ENCODE data around the gene CTBP1. TPM values are rescaled to one million over a fixed set of nuclear protein-coding genes. Genes with fewer than 3 reads are reported as not detected.
"Not testable (repeated sequence)": the region's sequence is repeated elsewhere in the genome, so short reads cannot be mapped to it uniquely, and the experiment has no call there.

The CTBP1 gene
- total RNA-seq, 4 donors from 2014 or later = 145 to 255 (median 181) TPM

DNA sequence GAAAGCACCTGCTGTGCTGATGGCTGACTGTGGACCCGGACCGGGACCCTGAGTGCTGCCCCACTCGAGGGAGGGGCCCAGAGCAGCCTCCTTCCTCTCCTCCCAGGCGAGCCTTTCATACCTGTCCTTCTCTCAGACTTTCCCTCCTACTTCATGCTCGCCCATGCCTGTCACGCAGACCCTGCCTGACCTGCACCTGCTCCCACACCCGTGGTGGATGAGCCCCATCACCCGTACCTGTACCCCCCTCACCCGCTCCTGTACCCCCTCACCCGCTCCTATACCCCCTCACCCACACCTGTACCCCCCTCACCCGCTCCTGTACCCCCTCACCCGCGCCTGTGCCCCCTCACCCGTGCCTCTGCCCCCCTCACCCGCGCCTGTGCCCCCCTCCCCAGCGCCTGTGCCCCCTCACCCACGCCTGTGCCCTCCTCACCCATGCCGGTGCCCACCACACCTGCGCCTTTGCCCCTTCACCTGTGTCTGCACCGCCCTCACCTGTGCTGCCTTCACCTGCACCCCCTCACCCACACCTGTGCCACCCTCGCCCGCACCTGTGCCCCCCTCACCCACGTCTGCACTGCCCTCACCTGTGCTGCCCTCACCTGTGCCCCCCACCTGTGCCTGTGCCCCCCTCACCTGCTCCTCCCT lies 46.6 kb upstream of the CTBP1 start:
- 80% methylated on average over 18 of the region's 24 CpGs for WGBS
- H3K36me3 ChIP-seq = peaks cover 29% of the 10 kb centered on the region
- DNase-seq (ENCODE audit: low spot score in 2 of 2) = peak in 1 of 2 donors; percentile 62
- H3K4me3 ChIP-seq = no peak overlapping the region
- no peak for TF ChIP-seq EP300 (IDR thresholded peaks at IDR 0.05)
- TF ChIP-seq POLR2A (IDR thresholded peaks at IDR 0.05) = no peak
- TF ChIP-seq, protein P1, sequence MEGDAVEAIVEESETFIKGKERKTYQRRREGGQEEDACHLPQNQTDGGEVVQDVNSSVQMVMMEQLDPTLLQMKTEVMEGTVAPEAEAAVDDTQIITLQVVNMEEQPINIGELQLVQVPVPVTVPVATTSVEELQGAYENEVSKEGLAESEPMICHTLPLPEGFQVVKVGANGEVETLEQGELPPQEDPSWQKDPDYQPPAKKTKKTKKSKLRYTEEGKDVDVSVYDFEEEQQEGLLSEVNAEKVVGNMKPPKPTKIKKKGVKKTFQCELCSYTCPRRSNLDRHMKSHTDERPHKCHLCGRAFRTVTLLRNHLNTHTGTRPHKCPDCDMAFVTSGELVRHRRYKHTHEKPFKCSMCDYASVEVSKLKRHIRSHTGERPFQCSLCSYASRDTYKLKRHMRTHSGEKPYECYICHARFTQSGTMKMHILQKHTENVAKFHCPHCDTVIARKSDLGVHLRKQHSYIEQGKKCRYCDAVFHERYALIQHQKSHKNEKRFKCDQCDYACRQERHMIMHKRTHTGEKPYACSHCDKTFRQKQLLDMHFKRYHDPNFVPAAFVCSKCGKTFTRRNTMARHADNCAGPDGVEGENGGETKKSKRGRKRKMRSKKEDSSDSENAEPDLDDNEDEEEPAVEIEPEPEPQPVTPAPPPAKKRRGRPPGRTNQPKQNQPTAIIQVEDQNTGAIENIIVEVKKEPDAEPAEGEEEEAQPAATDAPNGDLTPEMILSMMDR (IDR thresholded peaks at IDR 0.05) = no peak
- no peak for TF ChIP-seq POLR2AphosphoS5 (IDR thresholded peaks at IDR 0.05)
- no peaks in the 10 kb centered on the region for H3K27me3 ChIP-seq
- H3K4me1 ChIP-seq = peaks cover 54% of the 10 kb centered on the region
- no peak overlapping the region for H3K27ac ChIP-seq
- no peaks in the 10 kb centered on the region for H3K9me3 ChIP-seq

DNA sequence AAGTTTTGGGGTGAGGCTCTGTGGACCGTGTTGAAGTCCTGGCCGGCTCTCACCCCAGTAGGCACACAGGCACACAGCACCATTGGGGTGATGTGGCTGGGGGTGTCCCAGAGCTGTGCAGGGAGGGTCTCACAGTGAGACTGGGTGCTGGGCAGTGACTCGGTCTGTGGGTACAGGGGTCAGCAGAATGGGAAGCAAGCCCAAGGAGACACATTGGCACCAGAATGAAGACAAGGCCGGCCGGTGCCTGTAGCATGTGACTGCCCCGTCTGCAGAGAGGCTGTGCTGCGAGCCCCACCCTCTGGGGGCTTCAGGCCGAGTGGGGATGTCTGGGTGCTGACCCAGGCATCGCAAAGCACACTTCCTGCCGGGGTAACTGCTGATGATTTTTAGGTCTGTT lies 46.0 kb upstream of the CTBP1 start:
- TF ChIP-seq POLR2A (IDR thresholded peaks at IDR 0.05) (no peak), EP300 (IDR thresholded peaks at IDR 0.05) (no peak), POLR2AphosphoS5 (IDR thresholded peaks at IDR 0.05) (no peak)
- TF ChIP-seq, protein P1 (IDR thresholded peaks at IDR 0.05) = no peak
- Histone ChIP-seq H3K4me1 (peaks cover 54% of the 10 kb centered on the region), H3K36me3 (peaks cover 26% of the 10 kb centered on the region), H3K27ac (no peak overlapping the region), H3K9me3 (no peaks in the 10 kb centered on the region), H3K27me3 (no peaks in the 10 kb centered on the region), H3K4me3 (no peak overlapping the region)
- 65% methylated on average over 10 of the region's 10 CpGs for WGBS
- no peak for DNase-seq (ENCODE audit: low spot score in 2 of 2)

GRCh38 chr4:1294424-1294823 lies 45.5 kb upstream of the CTBP1 start:
- 74% methylated on average over 9 of the region's 14 CpGs for WGBS
- DNase-seq (ENCODE audit: low spot score in 2 of 2) = no peak
- H3K36me3 ChIP-seq = peaks cover 24% of the 10 kb centered on the region
- H3K4me3 ChIP-seq = no peak overlapping the region
- H3K27ac ChIP-seq = no peak overlapping the region
- TF ChIP-seq POLR2A (IDR thresholded peaks at IDR 0.05) (no peak), EP300 (IDR thresholded peaks at IDR 0.05) (no peak)
- H3K4me1 ChIP-seq = peaks cover 54% of the 10 kb centered on the region
- no peaks in the 10 kb centered on the region for H3K27me3 ChIP-seq
- no peaks in the 10 kb centered on the region for H3K9me3 ChIP-seq

- peaks cover 57% of the 10 kb centered on the region for H3K4me1 ChIP-seq
- H3K9me3 ChIP-seq = no peaks in the 10 kb centered on the region
- peaks cover 20% of the 10 kb centered on the region for H3K36me3 ChIP-seq
- peak in 1 of 2 donors; percentile 64 for DNase-seq (ENCODE audit: low spot score in 2 of 2)
- TF ChIP-seq POLR2A (IDR thresholded peaks at IDR 0.05) = no peak
- TF ChIP-seq POLR2AphosphoS5 (IDR thresholded peaks at IDR 0.05) = no peak
- TF ChIP-seq, protein P1 (IDR thresholded peaks at IDR 0.05) = no peak
- TF ChIP-seq EP300 (IDR thresholded peaks at IDR 0.05) = no peak
- H3K27ac ChIP-seq = no peak overlapping the region
- WGBS = 67% methylated on average over 15 of the region's 15 CpGs
- H3K4me3 ChIP-seq = no peak overlapping the region
- H3K27me3 ChIP-seq = no peaks in the 10 kb centered on the region
Measured at GRCh38 chr4:1293991-1294390, 45.1 kb upstream of the CTBP1 start.

- peak in 1 of 2 donors; percentile 21 for DNase-seq (ENCODE audit: low spot score in 2 of 2)
- 73% methylated on average over 4 of the region's 4 CpGs for WGBS
- Histone ChIP-seq H3K27me3 (no peaks in the 10 kb centered on the region), H3K36me3 (peaks cover 19% of the 10 kb centered on the region), H3K4me1 (peaks cover 61% of the 10 kb centered on the region), H3K27ac (no peak overlapping the region), H3K9me3 (no peaks in the 10 kb centered on the region), H3K4me3 (no peak overlapping the region)
- TF ChIP-seq EP300 (IDR thresholded peaks at IDR 0.05) (no peak), POLR2A (IDR thresholded peaks at IDR 0.05) (no peak), POLR2AphosphoS5 (IDR thresholded peaks at IDR 0.05) (no peak)
- TF ChIP-seq, protein P1 (IDR thresholded peaks at IDR 0.05) = no peak
Measured at GRCh38 chr4:1293531-1293941, 44.6 kb upstream of the CTBP1 start.

- Histone ChIP-seq H3K4me1 (peaks cover 61% of the 10 kb centered on the region), H3K36me3 (peaks cover 10% of the 10 kb centered on the region)
- H3K27me3 ChIP-seq; DNase-seq (ENCODE audit: low spot score in 2 of 2); H3K9me3 ChIP-seq; H3K4me3 ChIP-seq; H3K27ac ChIP-seq: not testable (repeated sequence)
- 61% methylated on average over 8 of the region's 8 CpGs for WGBS
Measured at GRCh38 chr4:1292703-1293011, 43.7 kb upstream of the CTBP1 start.
